ENCODE results near the gene NUDT3.
"Not testable (repeated sequence)": the region's sequence is repeated elsewhere in the genome, so short reads cannot be mapped to it uniquely, and the experiment has no call there.

The NUDT3 gene

GRCh38 chr6:34249469-34250261 is 142.8 kb downstream of the NUDT3 start:
- no peak for DNase-seq (ENCODE audit: low spot score)

- DNase-seq (ENCODE audit: low spot score): peak; percentile 98
These were observed 143.6 kb downstream of the NUDT3 start, which contains the start of gene SMIM29 for GRCh38 chr6:34248727-34249468. TSS of gene SMIM29 (minus strand) at chr6:34249006. CDS start at chr6:34247791, 1,215 bp downstream.

DNA sequence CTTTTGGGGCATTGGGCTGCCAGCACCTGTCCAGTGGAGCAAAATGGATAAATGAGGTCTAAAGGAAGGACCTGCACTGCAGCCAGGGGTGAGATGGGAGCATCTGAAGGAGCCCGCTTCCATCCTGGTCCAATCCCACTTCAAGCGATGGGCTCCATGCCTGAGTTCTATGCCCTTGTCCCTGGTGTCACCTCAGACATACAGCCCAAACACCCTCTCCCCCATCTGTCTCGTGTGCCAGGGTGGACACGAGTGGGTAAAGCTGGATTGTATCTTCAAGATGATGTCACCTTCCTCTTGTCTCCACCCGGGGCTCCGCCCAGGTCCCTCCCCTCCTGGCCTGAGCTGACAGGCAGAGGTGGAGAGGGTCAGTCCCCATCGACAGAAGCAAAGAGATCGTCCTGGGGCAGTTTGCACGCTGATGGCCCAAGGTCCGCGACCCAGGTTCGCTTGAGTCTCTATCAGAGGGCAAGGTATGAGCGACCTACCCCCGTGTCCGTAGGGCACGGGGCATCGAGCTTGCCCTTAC is 144.2 kb downstream of the NUDT3 start:
- DNase-seq (ENCODE audit: low spot score): peak; percentile 56

DNA sequence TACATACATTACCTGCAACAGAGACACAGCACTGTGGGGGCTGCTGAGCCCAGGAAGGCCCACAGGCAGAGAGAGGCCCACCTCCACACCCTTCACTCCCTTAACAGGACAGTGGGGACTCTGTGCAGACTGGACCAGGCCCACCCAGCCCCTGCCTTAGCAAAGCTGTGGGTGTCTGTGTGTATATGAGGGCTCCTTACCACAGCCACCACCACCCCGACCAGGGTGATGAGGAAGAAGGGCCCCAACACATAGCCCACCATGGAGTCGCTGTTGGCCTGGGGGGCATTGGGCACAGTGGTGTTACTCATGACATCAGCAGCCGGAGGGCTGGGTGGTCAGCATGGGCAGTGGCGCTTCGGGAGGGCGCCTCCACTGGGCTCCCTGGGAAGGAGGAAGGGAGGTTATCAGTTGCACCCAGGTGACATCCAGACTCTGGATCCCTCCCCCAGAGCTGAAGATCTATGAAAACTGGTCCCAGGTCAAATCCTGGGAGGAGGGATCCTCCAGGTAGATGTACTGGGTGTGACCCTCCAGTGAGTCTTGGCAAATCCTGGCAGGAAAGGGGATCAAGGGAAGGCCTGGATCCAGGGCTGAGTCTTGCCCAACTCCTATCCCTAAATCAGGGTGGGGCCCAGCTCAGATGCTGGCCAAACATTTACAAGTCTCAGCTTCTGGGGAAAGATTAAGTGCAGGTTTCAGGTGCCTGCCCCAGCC is 144.8 kb downstream of the NUDT3 start:
- DNase-seq (ENCODE audit: low spot score): peak; percentile 11

GRCh38 chr6:34246563-34247391 is 145.7 kb downstream of the NUDT3 start:
- peak; percentile 18 for DNase-seq (ENCODE audit: low spot score)

DNA sequence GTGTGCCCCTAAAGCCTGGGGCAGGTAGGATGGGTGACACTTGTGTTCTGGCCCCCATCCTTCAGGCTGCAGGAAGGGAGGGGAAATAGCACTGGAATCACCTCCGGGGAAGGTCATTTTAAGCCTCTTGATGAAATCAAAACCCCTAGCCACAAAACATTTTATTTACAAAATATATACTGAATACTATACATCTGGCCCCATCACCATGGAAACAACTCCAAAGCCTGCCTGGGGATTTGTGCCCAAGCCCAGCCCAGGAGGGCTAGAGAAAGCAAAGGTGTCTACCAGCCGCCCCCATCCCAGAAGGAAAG is 146.3 kb downstream of the NUDT3 start:
- no peak for DNase-seq (ENCODE audit: low spot score)

GRCh38 chr6:34245761-34246140 is 146.7 kb downstream of the NUDT3 start:
- DNase-seq (ENCODE audit: low spot score): not testable (repeated sequence)

GRCh38 chr6:34245032-34245760 is 147.3 kb downstream of the NUDT3 start:
- DNase-seq (ENCODE audit: low spot score): not testable (repeated sequence)

DNA sequence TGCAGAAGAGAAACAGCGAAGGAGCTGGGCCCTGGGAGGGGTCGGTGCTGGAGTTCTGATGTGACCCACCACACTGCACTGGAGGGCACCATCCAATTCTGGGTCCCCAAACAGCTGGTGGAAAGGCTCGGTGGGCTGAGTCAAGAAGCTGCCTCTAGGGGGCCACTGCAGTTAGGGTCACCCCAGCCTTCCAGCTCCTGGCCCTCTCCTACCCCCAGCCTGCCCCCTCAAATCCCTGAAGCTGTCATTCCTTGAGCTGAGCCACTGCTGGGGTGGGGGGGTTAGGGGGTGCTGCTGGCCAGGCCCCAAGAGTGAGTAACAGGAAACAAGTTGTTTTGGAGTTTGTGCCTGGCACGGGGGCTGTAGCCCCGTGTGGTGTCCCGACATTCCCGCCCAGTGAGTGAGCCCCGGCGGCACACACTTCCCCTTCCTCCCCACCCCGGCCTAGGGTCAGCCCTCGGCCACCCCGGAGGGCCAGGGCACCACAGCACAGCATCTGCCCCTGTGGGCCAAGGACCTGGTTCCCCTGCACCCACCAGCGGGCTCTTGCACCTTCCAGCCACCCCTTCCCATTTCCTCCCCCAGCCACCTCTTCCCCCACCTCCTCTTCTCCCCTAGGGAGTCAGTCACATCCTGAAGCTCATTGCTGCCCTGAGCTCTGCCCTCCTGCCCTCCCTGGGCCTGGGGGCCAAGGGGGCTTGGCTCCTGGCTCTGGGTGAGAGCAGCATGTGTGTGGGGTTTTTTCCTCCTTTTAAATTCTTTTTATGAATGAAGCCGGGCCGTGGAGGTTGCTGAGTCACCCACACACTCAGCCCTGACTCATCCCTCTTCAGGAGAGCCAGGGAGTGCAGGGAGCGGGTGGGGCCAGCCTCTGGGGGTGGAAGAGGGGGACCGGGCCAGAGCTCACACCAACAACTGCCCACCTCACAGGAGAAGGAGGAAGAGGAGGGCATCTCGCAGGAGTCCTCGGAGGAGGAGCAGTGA is 148.3 kb downstream of the NUDT3 start:
- DNase-seq (ENCODE audit: low spot score): peak; percentile 93

DNA sequence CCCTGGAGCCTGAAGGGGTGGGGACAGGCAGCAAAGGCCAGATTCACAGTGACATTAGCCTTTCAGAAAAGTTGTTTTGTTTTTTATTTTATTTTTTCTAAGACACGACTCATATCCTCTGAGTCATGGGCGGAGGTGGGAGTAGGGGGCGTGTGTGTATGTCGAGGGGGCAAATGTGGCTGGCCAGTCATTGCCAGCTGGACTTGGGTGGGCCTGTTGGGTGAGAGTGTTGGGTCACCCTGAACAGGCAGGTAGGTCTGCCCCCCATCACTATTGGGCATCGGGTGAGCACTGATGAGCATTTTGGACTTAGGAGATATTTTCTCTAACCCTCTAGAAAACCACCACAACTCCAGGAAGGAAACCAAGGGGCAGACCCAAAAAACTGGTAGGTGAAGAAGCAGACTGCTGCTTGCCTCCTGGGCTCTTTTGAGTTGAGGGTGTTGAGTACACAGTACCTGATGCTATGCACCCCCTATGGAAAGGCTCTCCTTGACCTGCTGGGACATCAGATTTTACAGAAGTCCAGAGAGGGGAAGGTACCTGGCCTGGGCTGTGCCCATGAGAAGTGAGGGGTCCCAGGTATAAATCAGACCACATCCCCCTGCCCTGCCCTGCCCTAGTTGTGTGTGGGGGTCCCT is 149.2 kb downstream of the NUDT3 start:
- DNase-seq (ENCODE audit: low spot score): no peak

DNA sequence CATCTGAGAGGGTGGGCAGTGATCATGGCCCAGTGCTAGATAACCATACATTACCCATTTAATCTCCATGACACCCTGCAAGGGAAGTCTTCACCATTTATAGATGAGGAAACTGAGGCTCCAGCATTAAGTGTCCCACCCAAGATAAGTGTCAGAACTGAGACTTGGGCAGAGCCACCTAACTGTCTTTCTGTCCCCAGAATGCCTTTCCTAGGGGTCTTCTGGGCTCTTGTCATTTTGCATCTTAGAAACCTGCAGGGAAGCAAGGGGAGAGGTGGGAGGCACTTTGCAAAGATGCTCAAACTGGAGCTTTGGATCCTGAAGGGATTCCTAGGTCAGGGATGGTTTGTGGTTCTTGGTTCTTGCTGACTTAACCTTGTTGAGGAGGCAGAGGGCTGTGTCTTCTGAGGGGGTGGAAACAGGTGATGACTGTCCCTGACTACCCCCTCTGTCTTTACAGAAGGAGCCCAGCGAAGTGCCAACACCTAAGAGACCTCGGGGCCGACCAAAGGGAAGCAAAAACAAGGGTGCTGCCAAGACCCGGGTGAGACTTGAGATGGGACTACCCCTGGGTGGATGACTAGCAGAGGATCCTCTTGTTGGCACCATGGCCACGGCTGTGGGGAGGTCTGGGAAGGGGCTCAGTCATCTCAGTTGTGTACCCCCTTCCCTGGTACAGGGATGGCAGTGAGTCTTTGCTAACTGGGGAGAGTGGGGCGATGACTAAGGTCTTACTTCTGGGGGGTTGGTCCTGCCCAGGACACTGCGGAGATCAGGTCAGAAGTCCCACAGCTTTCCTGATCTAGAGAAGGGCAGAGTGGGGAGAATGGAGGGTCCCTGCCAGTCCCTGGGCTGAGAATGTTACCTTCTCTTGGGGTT is 150.0 kb downstream of the NUDT3 start:
- DNase-seq (ENCODE audit: low spot score): no peak

DNA sequence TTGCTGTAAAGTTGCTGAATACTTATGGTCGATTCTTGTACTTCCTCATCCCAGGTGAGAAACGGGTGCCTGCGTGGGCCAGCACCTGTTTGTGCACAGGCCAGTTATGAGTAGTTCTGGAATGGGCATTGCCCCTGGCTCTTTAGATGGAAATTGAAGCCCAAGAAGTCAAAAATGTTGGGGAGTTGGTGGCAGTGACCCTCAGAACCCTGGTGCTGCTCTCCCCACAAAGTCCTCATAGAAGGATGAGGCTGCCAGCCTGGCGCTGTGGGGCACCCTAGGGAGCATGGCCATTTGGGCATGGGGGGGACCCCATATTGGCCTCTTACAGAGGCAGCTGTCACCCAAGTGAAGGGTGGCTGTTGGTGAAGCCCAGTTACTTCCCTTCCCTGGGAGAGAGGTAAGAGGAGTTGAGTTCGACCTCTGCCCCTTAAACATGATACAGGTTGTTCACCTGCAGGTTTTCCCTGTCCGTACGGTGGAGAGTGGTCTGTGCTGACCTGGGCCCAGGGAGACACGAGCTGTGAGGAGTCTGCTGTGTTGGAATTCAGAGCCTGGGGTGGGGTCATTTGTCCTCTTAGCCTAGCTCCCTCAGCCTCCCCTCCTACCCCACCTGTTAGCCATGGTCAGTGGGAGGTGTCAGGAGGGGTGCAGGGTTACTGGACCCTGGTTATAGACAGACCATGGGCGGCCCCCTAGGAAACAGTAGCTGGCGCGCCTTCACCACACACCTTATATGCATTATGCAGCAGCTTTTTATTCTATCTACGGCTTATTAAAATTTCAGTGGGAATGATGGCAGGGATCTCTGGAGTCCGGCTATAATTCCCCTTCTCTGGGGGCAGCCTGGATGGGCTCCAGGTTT is 150.9 kb downstream of the NUDT3 start:
- DNase-seq (ENCODE audit: low spot score): no peak

DNA sequence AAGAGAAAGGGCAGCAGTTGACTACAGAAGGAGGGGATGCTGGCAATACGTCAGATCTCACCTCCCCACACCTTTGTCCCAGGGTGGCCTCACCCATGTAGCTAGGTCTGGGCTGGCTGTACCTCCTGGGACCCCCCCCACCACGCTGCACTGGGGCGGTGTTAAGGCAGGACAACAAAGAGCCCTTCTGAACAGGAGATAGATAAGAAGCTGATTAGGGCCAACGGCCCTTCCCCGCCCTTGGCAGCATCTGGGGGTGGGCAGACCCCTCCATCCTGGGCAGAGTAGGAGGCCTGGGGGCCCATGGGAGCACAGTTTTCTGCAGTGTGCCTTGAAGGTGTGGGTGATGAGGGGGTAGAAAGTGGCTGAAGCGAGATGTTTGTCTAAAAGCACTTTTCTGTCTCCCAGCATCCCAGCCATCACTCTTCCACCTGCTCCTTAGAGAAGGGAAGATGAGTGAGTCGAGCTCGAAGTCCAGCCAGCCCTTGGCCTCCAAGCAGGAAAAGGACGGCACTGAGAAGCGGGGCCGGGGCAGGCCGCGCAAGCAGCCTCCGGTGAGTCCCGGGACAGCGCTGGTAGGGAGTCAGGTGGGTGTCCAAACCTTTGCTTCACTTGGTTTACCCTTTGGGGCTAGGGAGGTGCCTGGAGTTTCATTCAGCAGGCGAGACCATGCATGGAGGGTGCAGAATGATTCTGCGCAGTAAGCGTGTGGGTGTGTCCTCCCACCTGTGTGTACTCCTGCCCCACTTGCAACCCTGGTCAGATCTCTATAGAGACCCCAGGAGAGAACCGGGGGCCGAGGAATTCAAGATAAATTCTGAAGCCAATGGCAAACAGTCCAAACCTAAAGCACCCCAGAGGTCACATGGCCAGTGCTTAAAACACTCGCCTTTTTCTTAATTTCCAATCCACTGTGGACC is 151.9 kb downstream of the NUDT3 start:
- DNase-seq (ENCODE audit: low spot score): no peak

GRCh38 chr6:34239893-34240292 is 152.6 kb downstream of the NUDT3 start:
- no peak for DNase-seq (ENCODE audit: low spot score)

GRCh38 chr6:34239500-34239825 is 153.0 kb downstream of the NUDT3 start:
- peak; percentile 1 for DNase-seq (ENCODE audit: low spot score)

Data from GM03348 (cell line).